Fibroblast of skin of right biceps (primary cell): ENCODE results near the gene KASH5.
A peak's percentile ranks its signal among the peaks of the same experiment; 100 is the strongest.
"Not testable (repeated sequence)": the region's sequence is repeated elsewhere in the genome, so short reads cannot be mapped to it uniquely, and the experiment has no call there.

Experiments used
- DNase-seq: peaks from one replicate; pipeline ENCODE4 v3.0.0-alpha.2; 2013

The KASH5 gene

DNA sequence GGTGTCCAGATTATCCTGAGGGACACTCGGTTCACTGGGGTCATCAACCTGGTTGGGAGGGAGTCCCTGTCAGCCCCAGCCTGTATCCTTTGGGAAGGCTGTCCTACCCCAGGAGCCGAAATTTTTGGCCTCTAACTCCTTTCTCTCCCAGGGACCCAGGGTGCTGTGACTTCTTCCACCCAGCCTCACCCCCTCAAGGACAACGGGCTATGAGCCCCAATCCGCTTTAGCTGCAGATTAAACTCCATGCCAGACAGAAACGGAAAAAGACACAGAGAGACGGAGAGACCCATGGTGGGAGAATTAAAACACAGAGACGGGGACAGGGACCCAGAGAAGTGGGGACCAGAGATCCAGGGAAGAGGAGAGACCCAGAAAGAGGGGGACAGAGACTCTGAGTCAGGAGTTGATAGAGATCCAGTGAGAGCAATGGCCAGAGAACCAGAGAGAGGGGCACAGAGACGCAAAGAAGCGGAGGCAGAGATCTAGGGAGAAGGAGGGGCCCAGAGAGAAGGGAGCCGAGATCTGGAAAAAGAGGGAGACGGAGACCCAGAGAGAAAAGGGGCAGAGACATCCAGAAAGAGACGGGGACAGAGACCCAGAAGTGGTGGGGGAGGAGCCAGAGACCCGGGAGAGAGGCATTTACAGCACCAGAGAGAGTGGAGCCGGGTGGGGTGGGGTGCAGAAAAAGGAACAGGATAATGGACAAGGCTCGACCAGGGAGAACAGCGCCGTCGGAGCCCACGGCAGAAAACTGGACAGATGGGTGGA, 52.6 kb downstream of the KASH5 start:
- no peak for DNase-seq

GRCh38 chr19:49441210-49441959, 53.3 kb downstream of the KASH5 start, which contains the start of gene SLC17A7:
Gene SLC17A7 (minus strand): TSS chr19:49441527. CDS start chr19:49441379, 148 bp downstream.
- DNase-seq = peak; percentile 7

DNA sequence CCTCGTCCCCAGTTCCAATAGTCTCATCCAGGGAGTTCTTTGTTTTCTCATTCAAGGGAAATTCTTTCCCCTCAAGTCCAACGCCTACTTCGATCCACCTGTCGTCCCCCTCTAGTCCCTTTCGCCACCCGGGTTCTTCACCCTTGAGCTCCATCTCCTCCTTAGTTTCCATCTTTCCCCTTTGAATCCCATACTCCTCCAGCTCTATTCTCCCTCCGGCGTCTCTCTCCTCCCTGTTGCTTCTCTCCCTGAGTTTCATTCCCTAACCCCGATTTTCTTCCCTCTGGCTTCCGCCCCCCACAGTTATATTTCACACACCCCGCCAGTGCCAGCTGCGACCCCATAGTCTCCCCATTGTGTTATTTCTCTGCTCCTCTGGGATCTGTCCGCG, 53.9 kb downstream of the KASH5 start:
- DNase-seq = no peak

DNA sequence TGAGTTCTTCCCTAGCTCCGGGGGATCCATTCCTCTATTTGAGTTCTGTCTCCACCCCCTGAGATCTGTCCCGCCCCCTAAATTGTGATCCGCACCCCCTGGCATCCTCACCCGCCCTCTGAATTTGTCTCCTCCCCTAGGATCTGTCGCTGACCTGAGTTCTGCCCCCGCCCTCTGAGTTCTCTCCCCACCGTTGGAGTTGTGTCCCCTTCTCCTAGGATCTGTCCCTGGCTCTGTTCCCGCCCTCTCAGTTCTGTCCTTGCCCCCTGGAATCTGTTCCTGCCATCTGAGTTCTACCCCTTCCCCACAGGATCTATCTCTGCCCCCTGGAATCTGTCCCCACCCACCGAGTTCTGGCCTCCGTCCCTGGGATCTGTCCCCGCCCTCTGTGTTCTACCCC, 54.3 kb downstream of the KASH5 start:
- no peak for DNase-seq

GRCh38 chr19:49442771-49443365, 54.8 kb downstream of the KASH5 start:
- peak; percentile 89 for DNase-seq

DNA sequence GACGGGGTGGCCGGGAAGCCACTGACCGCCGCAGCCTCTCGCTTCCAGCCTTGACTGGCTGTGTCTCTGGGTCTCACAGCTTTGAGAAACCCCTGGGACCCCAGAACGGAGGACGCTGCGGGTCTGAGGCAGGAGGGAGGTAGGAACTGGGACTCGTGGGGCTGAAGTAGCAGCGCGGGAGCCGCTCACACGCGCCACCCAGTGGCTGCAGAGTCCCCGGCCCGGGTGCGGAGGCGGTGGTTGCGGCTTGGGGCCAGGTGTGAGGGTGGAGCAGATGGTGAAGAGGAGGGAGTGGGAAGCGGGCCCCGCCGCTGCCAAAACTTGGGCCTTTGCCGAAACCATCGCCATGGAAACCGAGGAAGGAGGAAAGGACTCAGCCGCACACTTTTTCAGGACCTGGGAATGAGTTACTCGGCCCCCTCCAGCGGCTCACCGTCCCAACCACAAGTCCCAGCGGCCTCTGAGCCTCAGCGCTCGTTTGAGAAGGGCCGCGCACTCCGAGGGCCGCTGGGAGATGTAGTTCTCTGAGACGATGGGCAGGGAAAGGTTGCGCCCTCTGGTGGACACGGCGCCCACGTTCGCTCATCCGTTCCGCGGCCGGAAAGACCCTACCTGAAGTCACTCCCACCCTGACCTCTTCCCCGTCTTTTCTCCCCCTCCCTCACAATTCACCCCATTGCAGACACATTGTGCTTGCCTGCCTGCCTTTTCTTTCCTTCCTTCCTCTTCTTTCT, 55.5 kb downstream of the KASH5 start:
- DNase-seq = peak; percentile 95

- not testable (repeated sequence) for DNase-seq
These were observed 56.2 kb downstream of the KASH5 start for GRCh38 chr19:49444100-49444700.

DNA sequence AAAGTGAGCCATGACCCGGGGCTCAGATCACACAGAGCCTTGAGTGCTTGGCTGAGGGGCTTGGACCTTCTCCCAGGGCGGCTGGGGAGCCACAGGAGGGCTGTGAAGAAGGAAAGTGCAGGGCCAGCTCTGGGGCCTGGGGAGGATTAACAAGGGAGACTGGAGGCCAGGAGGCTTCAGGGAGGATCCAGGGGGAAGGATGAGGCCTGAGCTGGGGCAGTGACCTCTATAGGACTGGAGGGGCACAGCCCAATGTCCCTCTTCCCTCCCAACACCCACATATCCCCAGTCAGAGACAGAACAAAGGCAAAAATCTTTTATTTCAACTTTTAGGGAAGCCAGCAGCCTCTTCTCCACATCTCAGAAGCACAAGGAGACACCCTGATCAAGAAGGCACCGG, 57.9 kb downstream of the KASH5 start:
- DNase-seq = no peak

DNA sequence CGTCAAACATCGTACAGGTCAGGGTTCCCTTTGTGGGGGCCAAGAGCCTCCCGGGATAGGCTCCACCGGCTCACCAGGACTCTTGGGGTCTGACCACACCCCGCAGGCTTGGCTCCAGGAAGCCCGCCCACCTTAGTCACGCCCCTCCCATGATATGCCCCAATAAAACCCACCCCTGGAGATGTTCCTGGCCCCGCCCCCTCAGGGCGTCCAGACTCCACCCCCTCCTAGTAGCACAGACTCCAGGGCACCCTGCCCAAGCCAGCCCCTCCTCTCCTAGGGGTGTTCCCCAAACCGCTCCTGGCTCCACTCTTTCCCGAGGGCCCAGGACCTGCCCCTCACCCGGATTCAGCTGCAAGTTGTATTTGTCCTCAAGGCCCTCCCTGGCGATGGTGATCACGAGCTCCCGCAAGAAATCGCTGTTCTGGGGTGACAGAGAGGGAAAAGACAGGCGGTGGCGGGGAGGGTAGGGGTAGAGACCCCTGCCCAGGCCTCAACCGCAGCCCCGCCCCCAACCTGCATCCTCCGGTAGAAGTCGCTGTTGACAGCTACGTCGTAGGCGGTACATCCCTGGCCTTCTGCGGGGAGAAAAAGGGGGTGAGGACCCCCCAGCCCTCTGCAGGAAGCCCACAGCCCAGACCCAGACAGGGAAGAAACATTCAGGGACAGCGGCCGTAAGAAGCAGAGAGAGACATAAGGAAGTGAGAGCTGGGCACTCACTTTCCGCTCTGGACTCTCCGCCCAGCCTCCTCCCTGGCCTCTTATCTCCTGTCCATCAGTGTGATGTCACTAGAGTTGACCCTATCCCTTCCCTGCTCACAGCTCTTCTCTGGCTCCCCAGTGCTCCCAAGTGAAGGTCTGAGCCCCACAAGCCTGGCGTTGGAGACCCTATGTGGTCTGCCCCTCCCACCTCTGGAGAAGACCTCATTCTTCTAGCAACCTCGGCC, 59.7 kb downstream of the KASH5 start:
- DNase-seq = peak; percentile 57

DNA sequence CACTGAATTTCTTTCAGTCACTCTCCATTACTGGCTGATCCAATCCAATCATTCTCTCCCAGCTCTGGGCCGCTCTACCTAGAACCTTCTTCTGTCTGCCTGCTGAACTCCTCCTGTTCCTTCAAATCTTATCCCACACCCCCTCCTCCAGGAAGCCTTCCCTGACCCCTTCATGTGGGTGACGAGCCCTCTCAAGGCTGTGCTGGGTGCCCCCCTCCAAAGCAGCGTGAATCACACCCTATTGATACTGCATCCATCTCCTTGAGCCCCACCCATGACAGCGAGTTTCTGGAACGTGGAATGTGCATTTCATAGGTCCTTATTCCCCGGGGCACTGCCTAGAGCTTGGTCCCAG, 60.4 kb downstream of the KASH5 start:
- no peak for DNase-seq

DNA sequence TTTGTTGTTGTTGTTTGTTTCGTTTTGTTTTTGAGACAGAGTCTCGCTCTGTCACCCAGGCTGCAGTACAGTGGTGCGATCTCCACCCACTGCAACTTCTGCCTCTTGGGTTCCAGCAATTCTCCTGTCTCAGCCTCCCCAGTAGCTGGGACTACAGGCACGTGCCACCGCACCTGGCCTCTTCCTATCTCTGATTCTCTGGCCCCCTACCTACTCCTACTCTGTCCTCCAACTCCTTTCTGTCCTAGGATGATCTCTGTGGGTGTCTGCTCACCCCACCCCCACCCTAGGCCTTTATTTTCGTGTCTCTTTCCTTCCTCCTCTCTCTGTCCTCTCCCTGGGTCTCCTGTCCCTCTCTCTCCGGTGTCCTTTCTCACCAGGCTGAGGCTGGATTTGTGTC, 62.4 kb downstream of the KASH5 start:
- DNase-seq = no peak

DNA sequence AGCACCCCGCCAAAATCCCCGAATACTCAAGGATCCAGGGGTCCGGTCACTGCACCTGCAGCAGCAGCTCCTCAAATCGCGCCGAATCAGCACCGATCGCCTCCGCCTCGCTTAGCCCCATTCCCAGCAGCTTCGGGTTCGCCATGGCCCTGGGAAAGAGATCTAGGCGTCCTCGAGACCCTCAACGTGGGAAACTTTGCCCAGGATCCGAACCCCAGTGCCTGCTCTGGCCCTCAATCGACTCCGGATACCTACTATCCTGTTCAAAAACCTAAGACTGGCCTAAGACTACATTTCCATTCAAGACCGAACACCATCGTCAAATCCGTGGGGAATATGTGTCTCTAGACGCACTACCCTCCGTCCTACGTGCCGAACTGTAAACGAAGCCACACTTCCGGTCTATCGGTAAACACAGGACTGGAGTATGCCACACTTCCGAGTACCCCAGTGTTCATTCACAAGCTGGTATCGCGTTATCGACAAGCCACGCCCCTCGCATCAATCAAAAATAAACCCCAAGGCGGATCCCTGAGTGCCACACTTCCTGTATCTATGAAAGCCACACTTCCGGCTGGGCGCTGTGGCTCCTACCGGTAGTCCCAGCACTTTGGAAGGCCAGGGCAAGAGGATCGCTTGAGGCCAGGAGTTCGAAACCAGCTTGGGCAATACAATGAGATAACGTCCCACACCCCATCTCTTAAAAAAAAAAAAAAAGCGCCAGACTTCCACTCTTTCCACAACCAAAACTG, 63.6 kb downstream of the KASH5 start, which contains the start of gene PIH1D1:
Gene PIH1D1 (minus strand): TSS at position 385 of the 752 bp plus-strand sequence. CDS start 240 bp downstream, at position 145.
- DNase-seq = peak; percentile 100

- DNase-seq = peak; percentile 98
These were observed 65.1 kb downstream of the KASH5 start, which contains the start of gene ALDH16A1 for GRCh38 chr19:49453013-49453756. Gene ALDH16A1 (plus strand): TSS chr19:49453225. CDS start chr19:49453332, 107 bp downstream.

DNA sequence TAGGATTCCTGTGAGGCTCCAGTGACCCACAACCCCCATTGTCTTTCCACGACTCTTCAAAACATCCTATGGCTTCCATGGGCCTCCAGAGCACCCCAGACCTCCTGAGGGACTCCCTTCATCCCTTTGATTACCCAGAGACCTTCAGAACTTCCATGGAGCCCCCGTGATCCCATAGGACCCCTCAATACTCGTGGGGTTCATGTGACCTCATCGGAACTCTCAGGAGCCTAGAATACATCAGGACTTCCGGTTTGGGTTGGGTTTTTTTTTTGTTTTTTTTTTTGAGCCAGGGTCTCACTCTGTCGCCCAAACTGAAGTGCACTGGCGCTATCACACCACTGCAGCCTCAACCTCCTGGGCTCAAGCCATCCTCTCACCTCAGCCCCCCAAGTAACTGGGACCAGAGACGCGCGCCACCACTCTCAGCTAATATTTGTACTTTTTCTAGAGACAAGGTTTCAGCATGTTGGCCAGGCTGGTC, 65.8 kb downstream of the KASH5 start:
- no peak for DNase-seq

GRCh38 chr19:49455773-49456172, 67.7 kb downstream of the KASH5 start:
- DNase-seq = no peak

DNA sequence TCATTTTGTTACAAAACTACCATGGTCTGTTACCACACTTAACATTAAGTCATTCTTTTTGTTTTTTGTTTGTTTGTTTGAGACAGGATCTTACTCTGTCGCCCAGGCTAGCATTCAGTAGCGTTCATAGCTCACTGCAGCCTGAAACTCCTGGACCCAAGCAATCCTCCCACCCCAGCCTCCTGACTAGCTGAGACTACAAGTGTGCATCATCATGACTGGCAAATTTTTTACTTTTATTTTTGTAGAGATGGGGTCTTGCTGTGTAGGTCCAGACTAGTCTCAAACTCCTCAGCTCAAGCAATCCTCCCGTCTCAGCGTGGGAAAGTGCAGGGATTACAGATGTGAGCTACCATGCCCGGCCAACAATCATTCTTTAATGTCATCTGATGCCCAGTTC, 68.3 kb downstream of the KASH5 start:
- no peak for DNase-seq

GRCh38 chr19:49458567-49458903, 70.5 kb downstream of the KASH5 start:
- no peak for DNase-seq

DNA sequence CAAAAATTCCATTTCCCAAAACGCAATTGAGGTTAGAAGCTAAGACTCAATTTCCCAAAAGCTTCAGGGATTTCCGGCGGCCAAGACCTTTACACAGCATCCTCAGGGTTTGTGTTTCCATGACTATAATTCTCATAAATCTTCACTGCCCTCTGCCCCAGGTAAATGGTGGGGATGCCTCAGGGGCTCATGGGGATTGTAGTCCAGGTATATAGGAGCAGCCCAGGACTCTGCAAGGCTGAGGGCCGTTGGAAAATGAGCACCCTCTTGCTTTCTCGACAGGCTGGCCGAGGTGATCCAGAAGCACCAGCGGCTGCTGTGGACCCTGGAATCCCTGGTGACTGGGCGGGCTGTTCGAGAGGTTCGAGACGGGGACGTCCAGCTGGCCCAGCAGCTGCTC, 71.3 kb downstream of the KASH5 start:
- DNase-seq = no peak

DNA sequence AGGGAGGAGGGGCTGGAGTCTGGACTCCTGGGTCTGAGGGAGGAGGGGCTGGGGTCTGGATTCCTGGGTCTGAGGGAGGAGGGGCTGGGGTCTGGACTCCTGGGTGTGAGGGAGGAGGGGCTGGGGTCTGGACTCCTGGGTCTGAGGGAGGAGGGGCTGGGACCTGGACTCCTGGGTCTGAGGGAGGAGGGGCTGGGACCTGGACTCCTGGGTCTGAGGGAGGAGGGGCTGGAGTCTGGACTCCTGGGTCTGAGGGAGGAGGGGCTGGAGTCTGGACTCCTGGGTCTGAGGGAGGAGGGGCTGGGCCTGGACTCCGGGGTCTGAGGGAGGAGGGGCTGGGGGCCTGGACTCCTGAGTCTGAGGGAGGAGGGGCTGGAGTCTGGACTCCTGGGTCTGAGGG, 73.1 kb downstream of the KASH5 start:
- DNase-seq = not testable (repeated sequence)

- no peak for DNase-seq
These were observed 73.6 kb downstream of the KASH5 start for GRCh38 chr19:49461656-49462055.
